Smooth muscle cell (in vitro differentiated cells): Measurements from ENCODE around the gene AFF3. TPM values are rescaled to one million over a fixed set of nuclear protein-coding genes. Genes with fewer than 3 reads are reported as not detected.
"Not testable (repeated sequence)": the region's sequence is repeated elsewhere in the genome, so short reads cannot be mapped to it uniquely, and the experiment has no call there.

Source experiments
- DNase-seq: peaks from one replicate; lab custom pipeline; 2025; ENCODE audit not compliant: unreplicated experiment; lab: John Stamatoyannopoulos, UW
- H2AFZ ChIP-seq: fragments of 200-600 bp; sonication (generic); 2 replicates; pipeline ENCODE4 v1.6.0; 2016; ENCODE audit warnings: antibody characterized with exemption, low read depth, mild to moderate bottlenecking
- H3F3A ChIP-seq: fragments of 200-600 bp; sonication (generic); 2 replicates; pipeline ENCODE4 v1.6.0; 2017; ENCODE audit warnings: antibody characterized with exemption, low read depth
- H3K27ac ChIP-seq: fragments of 200-600 bp; sonication (generic); 2 replicates; pipeline ENCODE4 v1.5.1; 2016; ENCODE audit warnings: low read depth, mild to moderate bottlenecking
- H3K27me3 ChIP-seq: fragments of 200-600 bp; sonication (generic); 2 replicates; pipeline ENCODE4 v1.6.1; 2016; ENCODE audit warnings: low read depth, mild to moderate bottlenecking
- H3K36me3 ChIP-seq: fragments of 200-600 bp; sonication (generic); 2 replicates; pipeline ENCODE4 v1.5.1; 2016; ENCODE audit warnings: low read depth
- H3K4me1 ChIP-seq: fragments of 200-600 bp; sonication (generic); 2 replicates; pipeline ENCODE4 v1.5.1; 2016; ENCODE audit warnings: low read depth
- H3K4me2 ChIP-seq: fragments of 200-600 bp; sonication (generic); 2 replicates; pipeline ENCODE4 v1.6.0; 2016; ENCODE audit warnings: mild to moderate bottlenecking
- H3K4me3 ChIP-seq: fragments of 200-600 bp; sonication (generic); 2 replicates; pipeline ENCODE4 v1.5.1; 2016; ENCODE audit warnings: mild to moderate bottlenecking
- H3K79me2 ChIP-seq: fragments of 200-600 bp; sonication (generic); 2 replicates; pipeline ENCODE4 v1.6.0; 2016; ENCODE audit warnings: low read depth, mild to moderate bottlenecking
- H3K9ac ChIP-seq: fragments of 200-600 bp; sonication (generic); 2 replicates; pipeline ENCODE4 v1.6.0; 2016; ENCODE audit warnings: low read depth
- H3K9me3 ChIP-seq: fragments of 200-600 bp; sonication (generic); replicated peaks from 2 replicates; pipeline ENCODE4 v1.5.1; 2016; ENCODE audit warnings: low read depth
- H4K20me1 ChIP-seq: fragments of 200-600 bp; sonication (generic); 2 replicates; pipeline ENCODE4 v1.6.0; 2016; ENCODE audit warnings: low read depth
- WGBS: methylation state at CpG from one replicate; pipeline ENCODE4 v1.1.7; 2016; ENCODE audit warnings: low lambda C conversion rate; 5-methylcytosine and 5-hydroxymethylcytosine counted together
- polyA plus RNA-seq: library from polyadenylated mRNA; unstranded; fragments of >200 nt; fragmentation: Nextera tagmentation; extraction: Ambion mirVana; gene quantifications from 2 replicates; pipeline ENCODE4 v1.2.1, GENCODE V29; 2016
- total RNA-seq: library from RNA; depleted of rRNA; stranded (reverse); fragments of >200 nt; gene quantifications from 2 replicates; pipeline ENCODE4 v1.2.3, GENCODE V29; 2014
- TF ChIP-seq, protein P1 (sequence below): fragments of 200-600 bp; sonication (generic); IDR thresholded peaks from 2 replicates; pipeline ENCODE4 v1.5.1; 2017; ENCODE audit warnings: borderline replicate concordance, mild to moderate bottlenecking, antibody characterized with exemption; ENCODE audit not compliant: insufficient read depth, poor library complexity, severe bottlenecking

Gene AFF3
- total and polyA plus RNA-seq, 2 experiments from 2014 or later: 0.27 to 0.39 TPM

DNA sequence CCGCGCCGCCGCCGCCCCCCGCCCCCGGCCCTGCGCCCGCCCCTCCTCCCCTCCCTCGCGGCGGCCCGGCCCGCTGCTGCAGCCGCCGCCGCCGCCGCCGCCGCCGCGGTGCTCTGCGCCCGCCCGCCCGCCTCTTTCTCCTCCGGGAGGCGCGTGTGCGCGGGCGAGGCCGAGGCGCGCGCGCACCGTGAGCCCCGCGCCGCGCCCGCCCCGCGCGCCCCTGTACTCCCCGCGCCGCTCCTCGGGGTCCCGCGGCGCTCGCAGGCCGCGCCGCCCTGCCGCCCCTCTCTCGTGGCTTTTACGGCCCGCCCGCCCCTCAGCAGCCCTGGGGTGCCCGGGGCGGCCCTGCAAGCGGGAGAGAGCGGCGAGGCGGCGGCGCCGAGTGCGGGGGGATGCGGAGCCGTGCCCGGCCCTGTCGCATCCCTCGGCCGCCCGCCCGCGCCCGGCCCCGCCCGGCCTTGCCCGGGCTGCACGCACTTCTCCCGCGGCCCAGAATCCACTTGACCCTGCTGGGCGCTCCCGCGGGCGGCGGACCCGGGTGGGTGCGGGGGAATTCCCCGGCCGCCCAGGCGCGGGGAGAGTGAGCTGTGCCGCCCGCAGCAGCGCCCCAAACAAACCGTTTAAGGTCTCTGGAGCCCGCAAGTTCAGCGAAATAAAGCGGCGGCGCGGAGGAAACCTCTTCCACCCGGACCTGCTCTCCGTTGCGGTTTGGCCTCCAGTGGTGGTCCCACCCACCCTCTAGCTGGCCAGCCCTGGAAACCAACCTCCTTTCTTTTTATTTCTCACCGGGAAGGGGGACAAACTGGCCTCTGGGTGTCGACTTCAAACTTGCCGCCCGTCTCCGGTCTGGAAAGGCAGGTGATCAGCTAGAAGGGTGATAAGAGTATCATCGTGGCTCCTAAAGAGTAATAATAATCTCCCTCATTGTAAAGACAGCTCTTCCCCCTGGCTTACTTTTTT, 37.4 kb downstream of the AFF3 start:
- peaks cover 14% of the 10 kb centered on the region for H3K4me1 ChIP-seq
- H3K9me3 ChIP-seq: no peaks in the 10 kb centered on the region
- 2% methylated on average over 15 of the region's 119 CpGs for WGBS
- peak overlapping the region; percentile 89 for H3K4me2 ChIP-seq
- peaks cover 61% of the 10 kb centered on the region for H3K27me3 ChIP-seq
- H2AFZ ChIP-seq: no peak overlapping the region
- TF ChIP-seq, protein P1, sequence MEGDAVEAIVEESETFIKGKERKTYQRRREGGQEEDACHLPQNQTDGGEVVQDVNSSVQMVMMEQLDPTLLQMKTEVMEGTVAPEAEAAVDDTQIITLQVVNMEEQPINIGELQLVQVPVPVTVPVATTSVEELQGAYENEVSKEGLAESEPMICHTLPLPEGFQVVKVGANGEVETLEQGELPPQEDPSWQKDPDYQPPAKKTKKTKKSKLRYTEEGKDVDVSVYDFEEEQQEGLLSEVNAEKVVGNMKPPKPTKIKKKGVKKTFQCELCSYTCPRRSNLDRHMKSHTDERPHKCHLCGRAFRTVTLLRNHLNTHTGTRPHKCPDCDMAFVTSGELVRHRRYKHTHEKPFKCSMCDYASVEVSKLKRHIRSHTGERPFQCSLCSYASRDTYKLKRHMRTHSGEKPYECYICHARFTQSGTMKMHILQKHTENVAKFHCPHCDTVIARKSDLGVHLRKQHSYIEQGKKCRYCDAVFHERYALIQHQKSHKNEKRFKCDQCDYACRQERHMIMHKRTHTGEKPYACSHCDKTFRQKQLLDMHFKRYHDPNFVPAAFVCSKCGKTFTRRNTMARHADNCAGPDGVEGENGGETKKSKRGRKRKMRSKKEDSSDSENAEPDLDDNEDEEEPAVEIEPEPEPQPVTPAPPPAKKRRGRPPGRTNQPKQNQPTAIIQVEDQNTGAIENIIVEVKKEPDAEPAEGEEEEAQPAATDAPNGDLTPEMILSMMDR: no peak
- no peaks in the 10 kb centered on the region for H4K20me1 ChIP-seq
- H3K36me3 ChIP-seq: no peaks in the 10 kb centered on the region
- no peaks in the 10 kb centered on the region for H3F3A ChIP-seq
- no peak for DNase-seq
- H3K27ac ChIP-seq: no peak overlapping the region
- H3K79me2 ChIP-seq: no peaks in the 10 kb centered on the region
- no peak overlapping the region for H3K9ac ChIP-seq
- peak overlapping the region; percentile 50 for H3K4me3 ChIP-seq

DNA sequence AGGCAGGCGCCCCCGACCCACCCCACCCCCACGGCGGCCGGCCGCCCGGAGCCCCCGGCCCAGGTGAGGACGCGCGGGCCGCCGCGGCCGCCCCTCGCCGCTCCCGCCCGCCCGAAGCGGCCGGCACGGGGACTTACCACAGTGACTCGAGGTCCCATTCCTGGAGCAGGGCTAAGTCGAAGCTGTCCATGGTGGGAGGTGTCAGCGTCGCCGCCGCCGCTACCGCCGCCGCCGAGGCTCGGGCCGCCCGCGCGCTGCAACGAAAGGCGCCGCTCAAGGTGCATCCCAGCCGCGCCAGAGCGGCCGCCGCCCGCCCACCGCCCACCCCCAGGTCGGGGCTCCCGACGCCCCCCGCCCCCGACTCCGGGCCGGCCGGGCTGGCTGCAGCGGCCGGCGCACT, 38.1 kb downstream of the AFF3 start:
- not testable (repeated sequence) for H3K79me2 ChIP-seq, H3K9me3 ChIP-seq, H3K36me3 ChIP-seq, DNase-seq, H3F3A ChIP-seq, H3K4me2 ChIP-seq, H3K27ac ChIP-seq, H2AFZ ChIP-seq, H3K9ac ChIP-seq, H3K4me3 ChIP-seq, H4K20me1 ChIP-seq
- WGBS: 0% methylated on average over 1 of the region's 60 CpGs
- Histone ChIP-seq H3K27me3 (peaks cover 55% of the 10 kb centered on the region), H3K4me1 (peaks cover 14% of the 10 kb centered on the region)

DNA sequence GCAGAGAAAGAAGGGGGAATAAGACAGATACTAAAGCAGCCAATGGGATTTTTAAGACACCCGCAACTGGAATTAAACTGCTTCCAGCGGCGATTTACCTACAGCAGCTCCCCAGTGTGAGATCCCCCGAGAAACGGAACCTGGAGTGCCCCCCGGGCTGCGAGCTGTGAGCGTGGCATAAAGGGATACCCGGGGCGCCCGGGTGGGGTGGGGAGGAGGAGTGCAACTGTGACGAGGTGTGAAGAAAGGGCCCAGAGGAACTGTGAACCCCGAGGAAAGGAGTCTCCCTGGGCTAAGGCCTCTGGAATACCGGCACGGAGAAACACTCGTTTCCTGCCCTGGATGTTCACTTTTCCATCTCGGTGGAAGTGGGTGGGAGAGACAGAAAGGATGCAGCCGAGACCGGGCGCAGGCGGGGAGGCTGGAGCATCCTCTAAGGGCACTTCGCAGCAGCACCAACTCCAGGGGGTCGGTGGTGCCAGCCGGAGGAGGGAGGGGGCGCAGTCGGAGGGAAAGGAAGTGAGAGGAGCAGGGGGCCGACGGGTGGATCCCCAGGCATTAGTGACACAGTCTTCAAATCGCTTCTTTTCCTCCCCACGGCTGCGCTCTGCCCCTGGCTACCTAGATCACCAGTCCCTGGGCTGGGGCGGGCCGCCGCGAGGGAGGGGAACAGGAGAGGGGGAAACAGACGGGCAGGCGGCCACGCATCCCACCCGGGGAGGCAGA, 38.7 kb downstream of the AFF3 start:
- not testable (repeated sequence) for H3K36me3 ChIP-seq, DNase-seq, H4K20me1 ChIP-seq, H3K27ac ChIP-seq, H3K9me3 ChIP-seq, H3K9ac ChIP-seq, H3K4me3 ChIP-seq, H3K4me2 ChIP-seq, H3K79me2 ChIP-seq, H3F3A ChIP-seq, H2AFZ ChIP-seq
- WGBS: 7% methylated on average over 18 of the region's 39 CpGs
- H3K27me3 ChIP-seq: peaks cover 54% of the 10 kb centered on the region
- H3K4me1 ChIP-seq: peaks cover 14% of the 10 kb centered on the region

DNA sequence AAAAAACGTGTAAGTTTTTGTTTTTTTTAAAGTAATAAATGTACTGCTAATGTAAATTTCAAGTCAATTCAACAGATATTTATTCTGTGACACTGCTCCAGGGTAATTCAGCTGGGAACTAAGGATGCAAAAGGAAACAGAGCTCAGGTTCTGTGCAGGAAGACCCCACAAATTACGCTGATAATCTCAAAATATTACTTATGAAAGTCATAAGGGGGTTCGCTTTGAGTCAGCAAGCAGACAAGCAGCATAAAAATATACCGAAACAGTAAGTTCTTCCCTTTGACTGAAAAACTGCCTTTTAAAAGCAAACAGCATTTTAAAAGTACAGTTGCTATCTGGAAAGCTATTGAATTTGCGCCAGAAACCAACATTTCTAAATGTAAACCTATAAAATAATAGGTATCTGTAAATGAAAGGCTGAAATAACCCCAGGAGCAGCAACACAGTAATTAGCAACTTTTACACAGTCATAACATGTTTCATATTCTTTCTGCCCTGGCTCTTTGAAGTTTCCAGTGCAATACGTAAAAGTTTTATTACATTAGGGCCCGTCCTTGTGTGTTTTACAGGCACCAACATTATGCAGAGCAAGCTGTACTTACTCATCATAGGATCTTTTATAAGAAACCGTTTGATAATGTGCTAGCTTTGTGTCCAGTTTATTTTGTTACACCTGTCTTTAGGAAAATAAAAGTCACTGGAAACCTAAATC, 39.8 kb downstream of the AFF3 start:
- DNase-seq, H3K9ac ChIP-seq, H3K36me3 ChIP-seq, H3K9me3 ChIP-seq, H3K79me2 ChIP-seq, H3K27ac ChIP-seq, H3K4me2 ChIP-seq, H2AFZ ChIP-seq, H4K20me1 ChIP-seq, H3F3A ChIP-seq, H3K4me3 ChIP-seq: not testable (repeated sequence)
- Histone ChIP-seq H3K27me3 (peaks cover 44% of the 10 kb centered on the region), H3K4me1 (peaks cover 14% of the 10 kb centered on the region)
- 29% methylated on average over 3 of the region's 8 CpGs for WGBS

DNA sequence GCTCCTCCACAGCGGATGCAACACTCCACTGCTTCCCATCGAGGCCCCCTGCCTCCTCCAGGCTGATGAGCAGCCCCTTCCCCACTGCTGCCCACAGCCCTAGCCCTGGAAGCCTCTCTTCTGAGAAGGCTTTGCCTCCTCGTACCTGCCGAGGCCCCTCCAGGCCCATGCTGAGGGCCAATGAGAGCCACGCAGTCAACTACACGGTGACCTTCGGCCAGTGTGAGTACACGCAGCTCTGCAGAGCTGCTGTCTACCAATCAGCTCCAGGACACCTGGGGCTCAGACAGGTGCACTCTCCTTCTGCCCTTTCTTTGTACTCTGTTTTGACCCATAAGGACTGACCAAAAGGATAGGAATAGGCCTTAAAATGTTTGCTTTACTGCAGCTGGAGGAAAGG, 43.5 kb downstream of the AFF3 start:
- H3K36me3 ChIP-seq, H3K79me2 ChIP-seq, H2AFZ ChIP-seq, H3K9ac ChIP-seq, H3K4me2 ChIP-seq, H3K4me1 ChIP-seq, H3K27ac ChIP-seq, H3F3A ChIP-seq, H4K20me1 ChIP-seq, H3K4me3 ChIP-seq, H3K9me3 ChIP-seq, DNase-seq: not testable (repeated sequence)
- WGBS: 81% methylated on average over 7 of the region's 8 CpGs
- H3K27me3 ChIP-seq: peaks cover 15% of the 10 kb centered on the region

DNA sequence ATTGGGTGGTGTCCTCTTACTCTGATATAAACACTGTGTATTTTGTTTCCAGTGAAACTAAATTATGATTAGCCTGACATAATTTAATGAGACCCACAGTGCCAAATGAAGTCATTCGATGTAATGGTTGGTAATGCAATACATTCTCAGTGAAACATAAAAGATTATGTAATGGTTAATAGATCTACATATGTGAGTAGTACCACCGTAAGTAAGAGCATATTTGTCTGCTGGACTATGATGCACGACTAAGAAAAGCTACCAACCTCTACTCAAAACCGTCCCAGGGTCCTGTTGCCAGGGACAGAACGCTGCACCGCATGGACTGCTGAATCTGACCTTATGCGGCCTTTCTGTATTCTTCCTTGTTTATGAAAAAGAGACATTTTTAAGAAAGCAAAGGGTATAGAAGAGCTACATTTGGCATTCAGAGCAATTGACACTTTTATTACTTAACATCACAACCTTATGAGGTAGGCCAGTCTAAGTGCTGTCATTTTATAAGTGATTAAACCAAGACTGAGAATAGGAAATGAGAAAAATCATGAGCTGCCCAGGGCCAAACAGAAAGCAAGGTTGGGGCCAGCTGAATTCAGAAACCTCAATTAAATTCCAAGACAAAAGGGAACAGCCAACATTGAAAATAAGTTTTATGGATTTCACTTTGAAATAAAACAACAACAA, 44.6 kb downstream of the AFF3 start:
- H3K27me3 ChIP-seq, H3K79me2 ChIP-seq, H3F3A ChIP-seq, H3K9ac ChIP-seq, H3K4me3 ChIP-seq, H4K20me1 ChIP-seq, H3K9me3 ChIP-seq, H3K4me2 ChIP-seq, H3K4me1 ChIP-seq, H3K27ac ChIP-seq, DNase-seq, H3K36me3 ChIP-seq, H2AFZ ChIP-seq: not testable (repeated sequence)
- WGBS: no CpG with 5 or more reads among the region's 7 CpGs

DNA sequence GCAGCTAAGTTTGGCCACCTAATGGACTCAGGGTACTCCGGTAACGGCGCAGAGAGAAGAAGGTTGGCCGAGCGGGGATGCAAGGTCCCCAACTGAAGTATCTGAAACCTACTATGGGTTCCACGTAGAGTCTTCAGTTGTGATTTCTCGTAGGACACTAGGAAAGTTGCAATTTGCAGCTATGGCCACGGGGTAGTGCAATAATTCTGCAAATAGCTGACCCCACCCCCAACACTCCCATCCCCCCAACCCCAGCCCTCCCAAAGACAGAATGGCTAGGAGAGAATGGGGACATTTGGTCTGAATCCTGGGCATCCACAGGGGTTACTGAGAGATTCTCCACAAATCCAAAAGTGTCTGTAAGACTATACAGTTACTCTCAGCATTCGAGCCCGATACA, 46.5 kb downstream of the AFF3 start:
- 85% methylated on average over 9 of the region's 10 CpGs for WGBS
- H3K9ac ChIP-seq, H2AFZ ChIP-seq, H3K27me3 ChIP-seq, H3K36me3 ChIP-seq, H3K4me2 ChIP-seq, H3K27ac ChIP-seq, H3K79me2 ChIP-seq, H4K20me1 ChIP-seq, H3K9me3 ChIP-seq, DNase-seq, H3K4me1 ChIP-seq, H3F3A ChIP-seq, H3K4me3 ChIP-seq: not testable (repeated sequence)
